Chondrocyte (in vitro differentiated cells): Measurements from ENCODE around the gene SYNE2. TPM values are rescaled to one million over a fixed set of nuclear protein-coding genes. Genes with fewer than 3 reads are reported as not detected.

ENCODE experiments used
- DNase-seq: peaks from one replicate; pipeline ENCODE4 v3.0.0; 2021; ENCODE audit warnings: mixed read lengths, low spot score
- H3K27ac Mint-ChIP-seq: one replicate; pipeline ENCODE4 v1.8.0; 2021; ENCODE audit warnings: mild to moderate bottlenecking, moderate library complexity, mixed read lengths; ENCODE audit not compliant: unreplicated experiment
- H3K27me3 Mint-ChIP-seq: 2 replicates; pipeline ENCODE4 v1.8.0; 2021; ENCODE audit warnings: low read depth, mixed read lengths
- H3K36me3 Mint-ChIP-seq: 2 replicates; pipeline ENCODE4 v1.8.0; 2021; ENCODE audit warnings: low read depth, mixed read lengths
- H3K4me1 Mint-ChIP-seq: 2 replicates; pipeline ENCODE4 v1.8.0; 2021; ENCODE audit warnings: low read depth, mild to moderate bottlenecking, mixed read lengths
- H3K4me3 Mint-ChIP-seq: one replicate; pipeline ENCODE4 v1.8.0; 2021; ENCODE audit warnings: mild to moderate bottlenecking, moderate library complexity, mixed read lengths; ENCODE audit not compliant: unreplicated experiment
- H3K9me3 Mint-ChIP-seq: 2 replicates; pipeline ENCODE4 v1.8.0; 2021; ENCODE audit warnings: low read depth, mixed read lengths
- CTCF ChIP-seq: fragments of 200-600 bp; sonication (generic); IDR thresholded peaks from 2 replicates; pipeline ENCODE4 v1.5.0; 2021; ENCODE audit warnings: antibody characterized with exemption, mild to moderate bottlenecking, moderate library complexity
- total RNA-seq: library from RNA; stranded (reverse); gene quantifications from 3 replicates; pipeline ENCODE4 v1.2.1, GENCODE V29; 2021

The SYNE2 gene
- total RNA-seq, 1 donor from 2014 or later, result 13.6 TPM

GRCh38 chr14:63843796-63844195 lies 9.0 kb upstream of the SYNE2 start:
- H3K36me3 Mint-ChIP-seq, result peaks cover 2% of the 10 kb centered on the region
- DNase-seq, result no peak
- TF ChIP-seq CTCF, result no peak
- no peak overlapping the region for H3K27ac Mint-ChIP-seq
- H3K27me3 Mint-ChIP-seq, result no peaks in the 10 kb centered on the region
- H3K4me1 Mint-ChIP-seq, result no peaks in the 10 kb centered on the region
- H3K9me3 Mint-ChIP-seq, result peaks cover 5% of the 10 kb centered on the region
- H3K4me3 Mint-ChIP-seq, result no peak overlapping the region

GRCh38 chr14:63848890-63849289 lies 3.9 kb upstream of the SYNE2 start:
- no peak overlapping the region for H3K27ac Mint-ChIP-seq
- DNase-seq, result no peak
- no peaks in the 10 kb centered on the region for H3K36me3 Mint-ChIP-seq
- no peak for TF ChIP-seq CTCF
- H3K27me3 Mint-ChIP-seq, result no peaks in the 10 kb centered on the region
- no peaks in the 10 kb centered on the region for H3K9me3 Mint-ChIP-seq
- H3K4me3 Mint-ChIP-seq, result no peak overlapping the region
- H3K4me1 Mint-ChIP-seq, result peaks cover 7% of the 10 kb centered on the region

DNA sequence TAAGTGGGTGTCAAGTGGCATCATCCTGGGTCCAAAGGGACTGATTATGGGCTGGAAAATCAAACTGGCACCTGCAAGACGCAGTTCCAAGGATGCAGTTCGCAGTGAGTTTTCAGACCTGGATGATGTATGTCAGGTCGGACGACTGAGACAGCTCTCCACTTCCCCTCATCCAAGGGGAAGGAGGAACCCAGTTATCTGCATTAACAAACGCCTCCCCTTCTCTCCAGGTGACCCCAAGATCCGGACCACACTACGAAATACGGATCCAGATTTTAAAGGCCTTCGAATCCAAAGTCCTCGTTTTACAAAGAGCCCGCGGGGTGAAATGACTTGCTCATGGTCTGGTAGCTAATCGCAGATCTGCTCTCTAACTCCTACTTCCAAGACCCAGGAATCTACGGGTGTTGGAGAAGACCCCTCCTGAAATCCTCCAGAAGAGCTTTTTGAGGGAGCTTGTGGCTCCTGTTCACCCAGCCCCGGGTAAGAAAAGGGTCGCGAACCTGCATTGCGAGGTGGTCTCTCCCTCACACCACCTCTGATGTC lies 460 bp upstream of the SYNE2 start:
- Mint-ChIP-seq H3K4me3 (peak overlapping the region; percentile 89), H3K36me3 (no peaks in the 10 kb centered on the region), H3K9me3 (no peaks in the 10 kb centered on the region), H3K27ac (peak overlapping the region; percentile 50), H3K4me1 (peaks cover 15% of the 10 kb centered on the region), H3K27me3 (no peaks in the 10 kb centered on the region)
- DNase-seq, result no peak
- TF ChIP-seq CTCF, result no peak

DNA sequence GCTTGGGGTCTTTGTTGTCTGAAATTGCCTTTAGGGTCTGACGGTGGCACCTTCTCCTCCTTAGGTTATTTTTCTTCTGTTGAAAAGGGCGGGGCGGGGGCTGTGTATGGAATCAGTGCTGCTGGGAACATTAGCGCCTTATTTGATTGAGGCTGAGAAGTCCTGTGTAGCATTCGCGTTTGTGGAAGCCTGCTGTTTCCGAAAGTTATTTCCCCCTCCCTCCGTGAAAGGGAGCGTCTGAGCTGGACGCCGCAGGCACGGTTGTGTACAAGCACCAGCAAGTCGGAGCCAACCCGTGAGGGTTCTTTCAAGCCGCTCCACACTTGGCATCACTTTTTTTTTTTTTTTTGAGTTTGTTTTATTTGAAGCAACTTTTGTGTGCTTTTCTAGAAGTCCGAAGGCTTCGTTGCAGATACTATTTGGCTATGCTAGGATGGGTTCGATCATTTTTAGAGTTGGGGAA lies 1.1 kb downstream of the SYNE2 start:
- Mint-ChIP-seq H3K9me3 (no peaks in the 10 kb centered on the region), H3K27me3 (no peaks in the 10 kb centered on the region), H3K4me3 (peak overlapping the region; percentile 89), H3K4me1 (peaks cover 15% of the 10 kb centered on the region), H3K36me3 (no peaks in the 10 kb centered on the region), H3K27ac (peak overlapping the region; percentile 65)
- DNase-seq, result no peak
- TF ChIP-seq CTCF, result no peak

DNA sequence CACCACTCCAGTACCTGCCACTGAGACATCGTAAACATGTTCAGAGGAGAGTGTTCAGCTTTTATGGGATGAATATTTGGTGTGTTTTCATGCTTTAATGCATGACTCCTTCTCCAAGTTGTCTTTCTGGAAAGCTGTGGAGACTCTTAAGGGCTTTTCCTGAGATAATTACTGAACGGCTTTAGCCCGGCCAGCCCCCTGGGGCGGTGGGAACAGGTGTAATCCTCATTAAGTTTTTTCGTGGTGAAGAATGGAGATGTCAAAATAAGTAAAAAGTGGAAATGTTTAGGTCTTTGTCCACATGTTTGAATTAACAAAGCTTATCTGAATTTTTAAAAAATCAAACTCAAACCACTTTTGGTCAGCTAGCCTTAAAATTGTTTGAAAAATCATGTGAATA lies 1.5 kb downstream of the SYNE2 start:
- TF ChIP-seq CTCF, result no peak
- Mint-ChIP-seq H3K27me3 (no peaks in the 10 kb centered on the region), H3K4me1 (peaks cover 15% of the 10 kb centered on the region), H3K36me3 (no peaks in the 10 kb centered on the region), H3K27ac (no peak overlapping the region), H3K4me3 (peak overlapping the region; percentile 89), H3K9me3 (no peaks in the 10 kb centered on the region)
- no peak for DNase-seq
